Mesenchymal stem cell (in vitro differentiated cells and primary cell): ENCODE measurements around the gene RARS2.

Source experiments
- DNase-seq: peaks from one replicate; pipeline ENCODE4 v3.0.0-alpha.2; 2013
- H2AFZ ChIP-seq: one replicate; pipeline ENCODE4 v1.6.1; 2013; ENCODE audit warnings: low read depth, mild to moderate bottlenecking, control low read depth, inconsistent platforms, low read length, moderate library complexity
- H2AK5ac ChIP-seq: 2 replicates; pipeline ENCODE4 v1.6.1; 2013; ENCODE audit warnings: low read length, moderate library complexity, mild to moderate bottlenecking, inconsistent platforms; ENCODE audit not compliant: severe bottlenecking
- H2BK120ac ChIP-seq: one replicate; pipeline ENCODE4 v1.6.1; 2013; ENCODE audit warnings: low read depth, mild to moderate bottlenecking, inconsistent platforms, low read length, moderate library complexity
- H2BK12ac ChIP-seq, 2 experiments: one replicate each; pipeline ENCODE4 v1.6.1; 2013; ENCODE audit warnings: inconsistent platforms in 2 of 2, low read length in 2 of 2, mild to moderate bottlenecking in 2 of 2, moderate library complexity in 2 of 2, control low read depth in 1 of 2
- H2BK15ac ChIP-seq: one replicate; pipeline ENCODE4 v1.6.1; 2013; ENCODE audit warnings: mild to moderate bottlenecking, low read depth, inconsistent platforms; ENCODE audit not compliant: poor library complexity, severe bottlenecking
- H2BK5ac ChIP-seq: 2 replicates; pipeline ENCODE4 v1.6.1; 2013; ENCODE audit warnings: low read depth, mild to moderate bottlenecking, low read length, control low read depth, inconsistent platforms; ENCODE audit not compliant: poor library complexity, severe bottlenecking
- H3K14ac ChIP-seq, 2 experiments: one replicate each; pipeline ENCODE4 v1.6.1; 2013; ENCODE audit warnings: inconsistent platforms in 2 of 2, low read length in 2 of 2, control low read depth in 1 of 2, mild to moderate bottlenecking in 1 of 2, moderate library complexity in 1 of 2
- H3K18ac ChIP-seq, 2 experiments: one replicate each; pipeline ENCODE4 v1.6.1; 2013; ENCODE audit warnings: inconsistent platforms in 2 of 2, low read length in 2 of 2, control low read depth in 1 of 2, low read depth in 1 of 2, mild to moderate bottlenecking in 1 of 2
- H3K23ac ChIP-seq, 2 experiments: one replicate each; pipeline ENCODE4 v1.6.1; 2013; ENCODE audit warnings: inconsistent platforms in 2 of 2, low read length in 2 of 2, mild to moderate bottlenecking in 2 of 2, moderate library complexity in 2 of 2, control low read depth in 1 of 2
- H3K27ac ChIP-seq: 2 replicates; pipeline ENCODE4 v1.5.1; 2013; ENCODE audit warnings: mild to moderate bottlenecking, moderate library complexity, low read length, control low read depth, inconsistent platforms; ENCODE audit not compliant: poor library complexity, severe bottlenecking
- H3K27me3 ChIP-seq, 2 experiments: 2 replicates each; pipeline versions ENCODE4 v1.6.1 to v1.7.0; 2013; ENCODE audit warnings: low read length in 2 of 2, mild to moderate bottlenecking in 2 of 2, moderate library complexity in 2 of 2, control low read depth in 1 of 2, inconsistent platforms in 1 of 2; ENCODE audit not compliant: control insufficient read depth in 1 of 2, insufficient read depth in 1 of 2
- H3K36me3 ChIP-seq, 2 experiments: 2 replicates each; pipeline versions ENCODE4 v1.6.1 to v1.7.0; 2013; ENCODE audit warnings: low read length in 2 of 2, control low read depth in 1 of 2, inconsistent platforms in 1 of 2, low read depth in 1 of 2, mild to moderate bottlenecking in 1 of 2; ENCODE audit not compliant: insufficient read depth in 2 of 2, control insufficient read depth in 1 of 2
- H3K4ac ChIP-seq, 2 experiments: one replicate each; pipeline ENCODE4 v1.6.1; 2013; ENCODE audit warnings: inconsistent platforms in 2 of 2, low read length in 2 of 2, mild to moderate bottlenecking in 2 of 2, moderate library complexity in 2 of 2, control low read depth in 1 of 2, low read depth in 1 of 2
- H3K4me1 ChIP-seq: 2 replicates; pipeline ENCODE4 v1.6.1; 2013; ENCODE audit warnings: low read depth, low read length, control low read depth; ENCODE audit not compliant: control insufficient read depth, insufficient read depth
- H3K4me2 ChIP-seq: 2 replicates; pipeline ENCODE4 v1.6.1; 2013; ENCODE audit warnings: low read length, mild to moderate bottlenecking, inconsistent platforms; ENCODE audit not compliant: poor library complexity, severe bottlenecking
- H3K4me3 ChIP-seq, 2 experiments: 2 replicates each; pipeline versions ENCODE4 v1.5.1 to v1.7.0; 2013; ENCODE audit warnings: low read length in 2 of 2, mild to moderate bottlenecking in 2 of 2, control low read depth in 1 of 2, low read depth in 1 of 2; ENCODE audit not compliant: insufficient read depth in 1 of 2
- H3K79me1 ChIP-seq: replicated peaks from 2 replicates; pipeline ENCODE4 v1.6.1; 2013; ENCODE audit warnings: mild to moderate bottlenecking, control low read depth, low read length, inconsistent platforms; ENCODE audit not compliant: poor library complexity, severe bottlenecking
- H3K9ac ChIP-seq: 2 replicates; pipeline ENCODE4 v1.7.0; 2013; ENCODE audit warnings: mild to moderate bottlenecking, low read length, moderate library complexity
- H3K9me3 ChIP-seq: 2 replicates; pipeline ENCODE4 v1.7.0; 2013; ENCODE audit warnings: mild to moderate bottlenecking, low read length; ENCODE audit not compliant: control insufficient read depth
- H4K8ac ChIP-seq: one replicate; pipeline ENCODE4 v1.6.1; 2013; ENCODE audit warnings: inconsistent platforms, mild to moderate bottlenecking, low read length, moderate library complexity
- H4K91ac ChIP-seq: one replicate; pipeline ENCODE4 v1.6.1; 2013; ENCODE audit warnings: mild to moderate bottlenecking, low read length, inconsistent platforms
- WGBS: methylation state at CpG from one replicate; pipeline ENCODE4 v1.1.7; 2013; ENCODE audit warnings: mixed read lengths; 5-methylcytosine and 5-hydroxymethylcytosine counted together

RARS2 gene

GRCh38 chr6:87543696-87544473 is 45.9 kb downstream of the RARS2 start:
- peaks cover 25% of the 10 kb centered on the region for H3K79me1 ChIP-seq
- no peak for DNase-seq
- H3K4me2 ChIP-seq = no peak overlapping the region
- no peak overlapping the region for H3K9ac ChIP-seq
- no peak overlapping the region for H3K14ac ChIP-seq
- no peak overlapping the region for H2BK12ac ChIP-seq
- peaks cover 30 to 96% of the 10 kb centered on the region in 2 experiments for H3K36me3 ChIP-seq
- H3K4me1 ChIP-seq = no peaks in the 10 kb centered on the region
- peaks cover 9% of the 10 kb centered on the region for H3K9me3 ChIP-seq
- H2AFZ ChIP-seq = no peak overlapping the region
- no peak overlapping the region for H3K27ac ChIP-seq
- no peak overlapping the region for H3K4me3 ChIP-seq
- no peak overlapping the region for H3K18ac ChIP-seq
- no peak overlapping the region for H4K8ac ChIP-seq
- no peak overlapping the region for H3K4ac ChIP-seq
- H2BK5ac ChIP-seq = no peak overlapping the region
- no peak overlapping the region for H2AK5ac ChIP-seq
- 100% methylated on average over 4 of the region's 4 CpGs for WGBS
- no peak overlapping the region for H4K91ac ChIP-seq
- H2BK15ac ChIP-seq = no peak overlapping the region
- H3K27me3 ChIP-seq = no peaks in the 10 kb centered on the region
- H3K23ac ChIP-seq = no peak overlapping the region
- no peak overlapping the region for H2BK120ac ChIP-seq

GRCh38 chr6:87541744-87542143 is 48.0 kb downstream of the RARS2 start:
- H3K79me1 ChIP-seq = peaks cover 29% of the 10 kb centered on the region
- no peak overlapping the region for H3K14ac ChIP-seq
- no peak for DNase-seq
- H3K36me3 ChIP-seq = peaks cover 27 to 95% of the 10 kb centered on the region in 2 experiments
- no peaks in the 10 kb centered on the region for H3K4me1 ChIP-seq
- H2AK5ac ChIP-seq = no peak overlapping the region
- H3K18ac ChIP-seq = no peak overlapping the region
- no peak overlapping the region for H2AFZ ChIP-seq
- no CpG with 5 or more reads among the region's 2 CpGs for WGBS
- H3K23ac ChIP-seq = no peak overlapping the region
- H3K4me3 ChIP-seq = no peak overlapping the region
- no peak overlapping the region for H3K4ac ChIP-seq
- H3K9ac ChIP-seq = no peak overlapping the region
- no peak overlapping the region for H3K4me2 ChIP-seq
- no peak overlapping the region for H2BK120ac ChIP-seq
- H3K27me3 ChIP-seq = no peaks in the 10 kb centered on the region
- no peak overlapping the region for H3K27ac ChIP-seq
- no peak overlapping the region for H4K91ac ChIP-seq
- H2BK12ac ChIP-seq = no peak overlapping the region
- H3K9me3 ChIP-seq = peaks cover 9% of the 10 kb centered on the region
- no peak overlapping the region for H2BK5ac ChIP-seq
- no peak overlapping the region for H2BK15ac ChIP-seq
- H4K8ac ChIP-seq = no peak overlapping the region

DNA sequence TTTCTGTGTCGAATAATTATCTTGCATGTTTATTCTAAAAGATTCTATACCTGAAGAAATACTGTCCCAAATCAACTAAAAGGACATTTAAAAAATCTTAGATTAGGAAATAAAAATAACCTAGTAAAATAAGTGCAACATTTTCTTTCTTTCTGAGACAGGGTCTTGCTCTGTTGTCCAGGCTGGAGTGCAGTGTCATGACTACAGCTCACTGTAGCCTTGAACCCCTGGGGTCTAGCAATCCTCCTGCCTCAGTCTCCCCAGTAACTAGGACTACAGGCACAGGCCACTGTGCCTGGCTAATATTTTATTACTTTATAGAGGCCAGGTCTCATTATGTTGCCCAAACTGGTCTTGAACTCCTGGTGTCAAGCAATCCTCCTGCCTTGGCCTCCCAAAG is 48.7 kb downstream of the RARS2 start:
- Histone ChIP-seq H3K4me3 (no peak overlapping the region), H4K91ac (no peak overlapping the region), H3K79me1 (peaks cover 23% of the 10 kb centered on the region), H3K4me1 (no peaks in the 10 kb centered on the region), H2AFZ (no peak overlapping the region), H3K23ac (no peak overlapping the region), H2BK12ac (no peak overlapping the region), H3K9ac (no peak overlapping the region), H3K9me3 (peaks cover 9% of the 10 kb centered on the region), H4K8ac (no peak overlapping the region), H2AK5ac (no peak overlapping the region), H3K4ac (no peak overlapping the region), H3K36me3 (peaks cover 25 to 89% of the 10 kb centered on the region in 2 experiments), H3K14ac (no peak overlapping the region), H2BK120ac (no peak overlapping the region), H3K4me2 (no peak overlapping the region), H3K27ac (no peak overlapping the region), H3K18ac (no peak overlapping the region), H3K27me3 (no peaks in the 10 kb centered on the region), H2BK5ac (no peak overlapping the region), H2BK15ac (no peak overlapping the region)
- WGBS = no CpG with 5 or more reads among the region's 1 CpG
- DNase-seq = no peak

DNA sequence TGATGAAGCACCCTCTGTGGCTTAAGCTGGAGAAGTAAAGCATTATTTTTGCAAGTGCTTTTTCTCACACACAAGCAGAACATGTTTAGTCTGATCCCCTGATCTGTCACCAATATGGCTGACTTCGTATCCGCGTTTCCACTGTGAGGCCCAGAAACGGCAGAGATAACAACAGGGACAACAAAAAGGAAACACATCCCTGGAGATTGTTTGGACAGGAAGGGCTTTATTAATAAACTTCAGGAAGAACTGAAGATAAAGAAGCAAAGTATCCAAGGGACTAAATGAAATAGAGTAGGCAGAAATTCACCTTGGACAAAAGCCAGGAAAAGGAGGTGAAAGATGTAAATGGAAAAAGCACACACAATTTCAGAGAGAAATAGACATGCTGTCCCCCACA is 49.2 kb downstream of the RARS2 start:
- H3K27ac ChIP-seq = no peak overlapping the region
- 95% methylated on average over 4 of the region's 4 CpGs for WGBS

More for the DNA sequence above, 49.2 kb downstream of the RARS2 start:
- no peak overlapping the region for H3K14ac ChIP-seq
- no peak overlapping the region for H2BK15ac ChIP-seq
- H2BK12ac ChIP-seq = no peak overlapping the region
- H3K23ac ChIP-seq = no peak overlapping the region
- H3K4me3 ChIP-seq = no peak overlapping the region
- peaks cover 25 to 84% of the 10 kb centered on the region in 2 experiments for H3K36me3 ChIP-seq
- no peaks in the 10 kb centered on the region for H3K4me1 ChIP-seq
- H3K4ac ChIP-seq = no peak overlapping the region
- no peaks in the 10 kb centered on the region for H3K27me3 ChIP-seq
- H3K9ac ChIP-seq = no peak overlapping the region
- no peak overlapping the region for H2AK5ac ChIP-seq
- peaks cover 9% of the 10 kb centered on the region for H3K9me3 ChIP-seq
- no peak for DNase-seq
- no peak overlapping the region for H2BK120ac ChIP-seq
- no peak overlapping the region for H3K18ac ChIP-seq
- H2AFZ ChIP-seq = no peak overlapping the region
- no peak overlapping the region for H4K8ac ChIP-seq
- H4K91ac ChIP-seq = no peak overlapping the region
- peaks cover 23% of the 10 kb centered on the region for H3K79me1 ChIP-seq
- H3K4me2 ChIP-seq = no peak overlapping the region
- no peak overlapping the region for H2BK5ac ChIP-seq
